H9 (cell line): Measurements from ENCODE around the gene NONO. TPM values are rescaled to one million over a fixed set of nuclear protein-coding genes. Genes with fewer than 3 reads are reported as not detected.
A peak's percentile ranks its signal among the peaks of the same experiment; 100 is the strongest.

Experiments
- DNase-seq: peaks from one replicate; pipeline ENCODE4 v3.0.0-alpha.2; 2017
- H2AFZ ChIP-seq: one replicate; pipeline ENCODE4 v1.6.1; 2013; ENCODE audit warnings: mild to moderate bottlenecking, low read length, control low read depth, moderate library complexity
- H2AK5ac ChIP-seq: 2 replicates; pipeline ENCODE4 v1.6.1; 2013; ENCODE audit warnings: low read length, control low read depth, mixed read lengths; ENCODE audit not compliant: insufficient read length
- H2BK120ac ChIP-seq: one replicate; pipeline ENCODE4 v1.6.1; 2013; ENCODE audit warnings: low read depth, mild to moderate bottlenecking, low read length, control low read depth, inconsistent platforms; ENCODE audit not compliant: poor library complexity, severe bottlenecking
- H2BK12ac ChIP-seq: 2 replicates; pipeline ENCODE4 v1.6.1; 2013; ENCODE audit warnings: low read length, control low read depth, mixed read lengths, low read depth; ENCODE audit not compliant: insufficient read length
- H2BK15ac ChIP-seq: 2 replicates; pipeline ENCODE4 v1.6.1; 2013; ENCODE audit warnings: low read depth, low read length, control low read depth
- H2BK20ac ChIP-seq: one replicate; pipeline ENCODE4 v1.6.1; 2013; ENCODE audit warnings: low read depth, mild to moderate bottlenecking, low read length, control low read depth, inconsistent platforms; ENCODE audit not compliant: poor library complexity, severe bottlenecking
- H2BK5ac ChIP-seq: 2 replicates; pipeline ENCODE4 v1.6.1; 2013; ENCODE audit warnings: low read length, control low read depth, mixed read lengths; ENCODE audit not compliant: insufficient read length
- H3K14ac ChIP-seq: 2 replicates; pipeline ENCODE4 v1.6.1; 2013; ENCODE audit warnings: low read length, control low read depth; ENCODE audit not compliant: insufficient read depth
- H3K18ac ChIP-seq: 2 replicates; pipeline ENCODE4 v1.6.1; 2013; ENCODE audit warnings: low read depth, mild to moderate bottlenecking, mixed read lengths, low read length, control low read depth; ENCODE audit not compliant: insufficient read length
- H3K23ac ChIP-seq: 2 replicates; pipeline ENCODE4 v1.6.1; 2013; ENCODE audit warnings: low read length, control low read depth, mixed read lengths, low read depth; ENCODE audit not compliant: insufficient read length
- H3K23me2 ChIP-seq: 2 replicates; pipeline ENCODE4 v1.6.1; 2013; ENCODE audit warnings: low read depth, mild to moderate bottlenecking, mixed read lengths, low read length, control low read depth; ENCODE audit not compliant: insufficient read length, poor library complexity, severe bottlenecking
- H3K27ac ChIP-seq: 2 replicates; pipeline ENCODE4 v1.5.1; 2013; ENCODE audit warnings: low read length, control low read depth, mixed read lengths, low read depth; ENCODE audit not compliant: insufficient read length
- H3K27me3 ChIP-seq: 2 replicates; pipeline ENCODE4 v1.6.1; 2013; ENCODE audit warnings: low read length, control low read depth, inconsistent platforms; ENCODE audit not compliant: insufficient read depth
- H3K4ac ChIP-seq: 2 replicates; pipeline ENCODE4 v1.6.1; 2013; ENCODE audit warnings: low read depth, mild to moderate bottlenecking, control low read depth, inconsistent platforms, low read length, moderate library complexity
- H3K4me1 ChIP-seq: 2 replicates; pipeline ENCODE4 v1.6.1; 2013; ENCODE audit warnings: low read length, control low read depth, inconsistent platforms; ENCODE audit not compliant: insufficient read depth
- H3K4me2 ChIP-seq: 2 replicates; pipeline ENCODE4 v1.6.1; 2013; ENCODE audit warnings: low read length, control low read depth, mixed read lengths; ENCODE audit not compliant: insufficient read length, insufficient read depth
- H3K56ac ChIP-seq: 2 replicates; pipeline ENCODE4 v1.6.1; 2013; ENCODE audit warnings: low read depth, mild to moderate bottlenecking, mixed read lengths, low read length, control low read depth; ENCODE audit not compliant: insufficient read length
- H3K79me1 ChIP-seq: 2 replicates; pipeline ENCODE4 v1.6.1; 2013; ENCODE audit warnings: low read depth, mild to moderate bottlenecking, moderate library complexity, low read length, control low read depth, inconsistent platforms; ENCODE audit not compliant: insufficient read depth, poor library complexity, severe bottlenecking
- H3K79me2 ChIP-seq: 2 replicates; pipeline ENCODE4 v1.6.1; 2013; ENCODE audit warnings: low read length, control low read depth, inconsistent platforms; ENCODE audit not compliant: insufficient read depth
- H3K9ac ChIP-seq: 2 replicates; pipeline ENCODE4 v1.6.1; 2013; ENCODE audit warnings: low read length, control low read depth, mixed read lengths; ENCODE audit not compliant: insufficient read length; ENCODE audit errors: extremely low read depth
- H3K9me3 ChIP-seq: one replicate; pipeline ENCODE4 v1.6.1; 2013; ENCODE audit warnings: low read depth, low read length, inconsistent platforms; ENCODE audit not compliant: control insufficient read depth
- H3T11ph ChIP-seq: one replicate; pipeline ENCODE4 v1.6.1; 2013; ENCODE audit warnings: mild to moderate bottlenecking, low read length, control low read depth, inconsistent platforms
- H4K20me1 ChIP-seq: one replicate; pipeline ENCODE4 v1.6.1; 2013; ENCODE audit not compliant: control insufficient read depth, insufficient read length, insufficient read depth
- H4K5ac ChIP-seq: 2 replicates; pipeline ENCODE4 v1.6.1; 2013; ENCODE audit warnings: low read depth, mild to moderate bottlenecking, mixed read lengths, low read length, control low read depth; ENCODE audit not compliant: insufficient read length
- H4K8ac ChIP-seq: replicated peaks from 2 replicates; pipeline ENCODE4 v1.6.1; 2013; ENCODE audit warnings: low read length, control low read depth, mixed read lengths, low read depth; ENCODE audit not compliant: insufficient read length
- H4K91ac ChIP-seq: 2 replicates; pipeline ENCODE4 v1.6.1; 2013; ENCODE audit warnings: low read depth, mild to moderate bottlenecking, moderate library complexity, mixed read lengths, low read length, control low read depth; ENCODE audit not compliant: insufficient read length
- H3K27ac Mint-ChIP-seq, 3 experiments: 2 replicates in 2 of 3; 3 replicates in 1 of 3; pipeline ENCODE4 v1.8.0; 2020 to 2021; ENCODE audit warnings: mixed read lengths in 3 of 3, mild to moderate bottlenecking in 1 of 3, moderate library complexity in 1 of 3
- H3K27me3 Mint-ChIP-seq: 2 replicates; pipeline ENCODE4 v1.8.0; 2021; ENCODE audit warnings: low read depth, mild to moderate bottlenecking, moderate library complexity, mixed read lengths
- H3K36me3 Mint-ChIP-seq, 3 experiments: 2 replicates in 2 of 3; 3 replicates in 1 of 3; pipeline ENCODE4 v1.8.0; 2020 to 2021; ENCODE audit warnings: low read depth in 3 of 3, mixed read lengths in 3 of 3; ENCODE audit not compliant: insufficient read depth in 1 of 3
- H3K4me1 Mint-ChIP-seq, 2 experiments: 2 replicates each; pipeline ENCODE4 v1.8.0; 2020; ENCODE audit warnings: mixed read lengths in 2 of 2
- H3K4me3 Mint-ChIP-seq, 2 experiments: 2 replicates in 1 of 2; 3 replicates in 1 of 2; pipeline ENCODE4 v1.8.0; 2020 to 2021; ENCODE audit warnings: mild to moderate bottlenecking in 2 of 2, mixed read lengths in 2 of 2, moderate library complexity in 1 of 2
- H3K9me3 Mint-ChIP-seq, 2 experiments: 2 replicates in 1 of 2; 3 replicates in 1 of 2; pipeline ENCODE4 v1.8.0; 2020; ENCODE audit warnings: mild to moderate bottlenecking in 2 of 2, mixed read lengths in 2 of 2, moderate library complexity in 1 of 2
- CTCF ChIP-seq: fragments of 200-600 bp; sonication (generic); conservative IDR thresholded peaks from 3 replicates; pipeline ENCODE4 v1.8.0; 2021; ENCODE audit warnings: antibody characterized with exemption, mild to moderate bottlenecking
- WGBS: extraction: QIAGEN DNeasy Blood & Tissue Kit; methylation state at CpG from one replicate; pipeline ENCODE4 v1.1.7; 2013; ENCODE audit warnings: missing lambda C conversion rate, low lambda C conversion rate, mixed read lengths; ENCODE audit not compliant: insufficient read length; ENCODE audit errors: extremely low coverage; 5-methylcytosine and 5-hydroxymethylcytosine counted together
- total RNA-seq: library from RNA; stranded (reverse); gene quantifications from 2 replicates; pipeline ENCODE4 v1.2.1, GENCODE V29; 2021

The NONO gene
- total RNA-seq, 1 experiment from 2014 or later, result 703 TPM

DNA sequence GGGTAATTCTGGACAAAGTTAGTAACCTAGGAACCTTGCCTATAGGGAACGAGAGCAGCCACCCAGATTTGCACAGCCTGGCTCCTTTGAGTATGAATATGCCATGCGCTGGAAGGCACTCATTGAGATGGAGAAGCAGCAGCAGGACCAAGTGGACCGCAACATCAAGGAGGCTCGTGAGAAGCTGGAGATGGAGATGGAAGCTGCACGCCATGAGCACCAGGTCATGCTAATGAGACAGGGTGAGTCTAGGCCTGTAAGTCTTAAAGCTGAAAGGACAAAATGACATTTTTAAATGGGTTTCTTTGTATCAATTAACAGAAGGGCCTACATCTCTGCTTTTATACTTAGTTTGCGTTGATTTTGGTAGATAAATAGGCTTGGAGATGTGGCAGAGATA is 13.4 kb downstream of the NONO start:
- no peak overlapping the region for H3K4me2 ChIP-seq
- H3K27ac Mint-ChIP-seq, result peak overlapping the region in 1 of 3 experiments; percentile 84; a peak in 2 of 7 replicates
- H3K4me1 ChIP-seq, result no peaks in the 10 kb centered on the region
- no peak overlapping the region for H2BK15ac ChIP-seq
- H2AK5ac ChIP-seq, result no peak overlapping the region
- peaks cover 70 to 94% (median 75%) of the 10 kb centered on the region in 3 experiments for H3K36me3 Mint-ChIP-seq
- H3K4me1 Mint-ChIP-seq, result peaks cover 2 to 14% of the 10 kb centered on the region in 2 experiments; a peak in 3 of 4 replicates
- no peak overlapping the region for H3K23ac ChIP-seq
- H3K9me3 Mint-ChIP-seq, result peaks cover 65 to 68% of the 10 kb centered on the region in 2 experiments
- no peaks in the 10 kb centered on the region for H3K27me3 Mint-ChIP-seq
- no peaks in the 10 kb centered on the region for H3K27me3 ChIP-seq
- no peak for DNase-seq
- no peak overlapping the region for H4K5ac ChIP-seq
- H3K14ac ChIP-seq, result no peak overlapping the region
- no peak overlapping the region for H3K18ac ChIP-seq
- whole genome bisulfite sequencing, result no CpG with 5 or more reads among the region's 6 CpGs
- H3K79me1 ChIP-seq, result no peaks in the 10 kb centered on the region
- peaks cover 14% of the 10 kb centered on the region for H3K9me3 ChIP-seq
- H3K9ac ChIP-seq, result no peak overlapping the region
- no peak overlapping the region for H4K91ac ChIP-seq
- H2BK5ac ChIP-seq, result no peak overlapping the region
- no peak for TF ChIP-seq CTCF
- no peak overlapping the region for H2BK20ac ChIP-seq
- H2BK12ac ChIP-seq, result no peak overlapping the region
- H2AFZ ChIP-seq, result no peak overlapping the region
- no peaks in the 10 kb centered on the region for H4K20me1 ChIP-seq
- H3K79me2 ChIP-seq, result no peaks in the 10 kb centered on the region
- no peaks in the 10 kb centered on the region for H3K23me2 ChIP-seq
- H3T11ph ChIP-seq, result no peak overlapping the region
- H3K56ac ChIP-seq, result no peak overlapping the region
- no peak overlapping the region for H3K27ac ChIP-seq
- H2BK120ac ChIP-seq, result no peak overlapping the region
- no peak overlapping the region for H4K8ac ChIP-seq
- no peak overlapping the region for H3K4me3 Mint-ChIP-seq
- no peak overlapping the region for H3K4ac ChIP-seq
